GM06990 (cell line): ENCODE results near the gene NIPAL4.

Experiments used
- DNase-seq: peaks from one replicate; pipeline ENCODE4 v3.0.0-alpha.2; 2011; ENCODE audit not compliant: insufficient read length; ENCODE audit errors: extremely low read depth
- H3K27me3 ChIP-seq: replicated peaks from 2 replicates; pipeline ENCODE4 v1.6.0; 2011; ENCODE audit warnings: low read length; ENCODE audit not compliant: control insufficient read depth, insufficient read depth
- H3K36me3 ChIP-seq: 2 replicates; pipeline ENCODE4 v1.5.1; 2011; ENCODE audit warnings: low read length; ENCODE audit not compliant: control insufficient read depth, insufficient read depth
- H3K4me3 ChIP-seq: replicated peaks from 2 replicates; pipeline ENCODE4 v1.5.1; 2011; ENCODE audit warnings: low read depth, mild to moderate bottlenecking, control low read depth, low read length
- TF ChIP-seq, protein P1 (sequence below): IDR thresholded peaks from 2 replicates; pipeline ENCODE4 v1.5.1; 2011; ENCODE audit warnings: low read length, control low read depth, mild to moderate bottlenecking, inconsistent platforms; ENCODE audit not compliant: insufficient read depth, poor library complexity, severe bottlenecking

NIPAL4 gene

DNA sequence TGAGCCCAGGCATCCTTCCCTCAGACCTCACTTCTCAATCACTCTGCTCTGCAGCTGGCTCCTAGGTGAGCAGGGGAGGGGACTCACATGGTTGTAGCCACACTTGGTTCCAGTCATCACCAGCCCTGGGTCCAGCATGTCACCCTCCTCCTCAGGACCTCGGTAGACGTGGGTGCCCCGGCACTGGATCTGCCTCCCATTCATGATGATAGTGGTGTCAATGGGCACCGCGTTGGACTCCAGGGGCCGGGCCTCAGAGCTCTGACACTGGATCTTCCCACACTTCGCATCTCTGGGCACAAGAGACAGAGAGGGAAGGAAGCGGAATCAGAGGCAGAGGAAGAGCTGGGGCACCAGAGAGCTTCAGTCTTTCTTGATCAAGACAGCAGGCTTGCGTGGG is 32.9 kb downstream of the NIPAL4 start:
- peaks cover 19% of the 10 kb centered on the region for H3K36me3 ChIP-seq
- no peaks in the 10 kb centered on the region for H3K27me3 ChIP-seq
- TF ChIP-seq, protein P1, sequence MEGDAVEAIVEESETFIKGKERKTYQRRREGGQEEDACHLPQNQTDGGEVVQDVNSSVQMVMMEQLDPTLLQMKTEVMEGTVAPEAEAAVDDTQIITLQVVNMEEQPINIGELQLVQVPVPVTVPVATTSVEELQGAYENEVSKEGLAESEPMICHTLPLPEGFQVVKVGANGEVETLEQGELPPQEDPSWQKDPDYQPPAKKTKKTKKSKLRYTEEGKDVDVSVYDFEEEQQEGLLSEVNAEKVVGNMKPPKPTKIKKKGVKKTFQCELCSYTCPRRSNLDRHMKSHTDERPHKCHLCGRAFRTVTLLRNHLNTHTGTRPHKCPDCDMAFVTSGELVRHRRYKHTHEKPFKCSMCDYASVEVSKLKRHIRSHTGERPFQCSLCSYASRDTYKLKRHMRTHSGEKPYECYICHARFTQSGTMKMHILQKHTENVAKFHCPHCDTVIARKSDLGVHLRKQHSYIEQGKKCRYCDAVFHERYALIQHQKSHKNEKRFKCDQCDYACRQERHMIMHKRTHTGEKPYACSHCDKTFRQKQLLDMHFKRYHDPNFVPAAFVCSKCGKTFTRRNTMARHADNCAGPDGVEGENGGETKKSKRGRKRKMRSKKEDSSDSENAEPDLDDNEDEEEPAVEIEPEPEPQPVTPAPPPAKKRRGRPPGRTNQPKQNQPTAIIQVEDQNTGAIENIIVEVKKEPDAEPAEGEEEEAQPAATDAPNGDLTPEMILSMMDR: no peak
- no peak for DNase-seq
- no peak overlapping the region for H3K4me3 ChIP-seq

DNA sequence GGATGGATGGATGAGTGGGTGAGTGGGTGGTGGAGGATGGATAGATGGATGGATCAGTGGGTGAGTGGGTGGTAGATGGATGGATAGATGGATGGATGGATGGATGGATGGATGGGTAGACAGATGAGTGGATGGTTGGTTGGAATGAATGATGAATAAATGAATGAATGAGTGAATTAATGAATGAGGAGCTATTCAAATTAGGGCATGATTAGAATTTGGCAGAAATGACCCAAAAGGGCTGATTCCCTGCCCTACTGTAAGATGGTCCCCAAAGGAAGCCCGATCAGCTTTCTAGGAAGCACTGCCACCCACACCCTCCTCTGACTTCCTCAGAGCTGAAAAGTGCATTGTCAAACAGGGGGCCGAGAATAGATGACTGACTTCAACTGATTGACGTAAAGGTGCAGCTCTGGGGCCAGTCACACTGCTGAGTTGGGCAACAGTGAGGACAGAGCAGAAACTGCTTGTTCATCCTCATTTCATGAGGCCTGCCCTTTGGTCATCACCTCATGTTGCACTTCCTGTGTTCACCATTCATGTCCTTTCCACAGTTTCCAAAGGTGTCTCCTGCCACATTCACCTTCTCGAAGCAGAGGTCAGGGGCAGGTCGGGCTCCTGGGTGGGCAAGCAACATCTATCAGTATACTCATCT is 34.3 kb downstream of the NIPAL4 start:
- no peak for DNase-seq
- Histone ChIP-seq H3K4me3 (no peak overlapping the region), H3K36me3 (peaks cover 21% of the 10 kb centered on the region), H3K27me3 (no peaks in the 10 kb centered on the region)
- TF ChIP-seq, protein P1: no peak

DNA sequence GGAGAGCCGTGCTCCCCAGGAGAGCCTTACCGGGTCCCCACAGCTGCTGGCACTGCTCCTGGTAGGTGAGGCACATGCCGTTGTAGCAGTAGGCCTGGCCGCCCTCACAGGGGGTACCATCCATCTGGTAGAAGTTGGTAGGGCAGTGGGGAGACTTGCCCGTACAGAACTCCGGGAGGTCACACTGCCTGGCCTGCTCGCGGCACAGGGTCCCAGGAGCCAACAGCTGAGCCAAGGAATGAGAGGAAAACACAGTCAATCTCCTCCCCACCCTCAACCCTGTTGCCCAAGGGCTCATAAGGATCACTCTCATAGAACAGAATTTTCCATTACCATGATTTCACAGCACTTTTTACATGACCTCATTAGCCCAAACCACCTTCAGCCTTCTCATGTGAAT is 36.9 kb downstream of the NIPAL4 start:
- TF ChIP-seq, protein P1: no peak
- no peak for DNase-seq
- Histone ChIP-seq H3K36me3 (peaks cover 14% of the 10 kb centered on the region), H3K27me3 (no peaks in the 10 kb centered on the region), H3K4me3 (no peak overlapping the region)

DNA sequence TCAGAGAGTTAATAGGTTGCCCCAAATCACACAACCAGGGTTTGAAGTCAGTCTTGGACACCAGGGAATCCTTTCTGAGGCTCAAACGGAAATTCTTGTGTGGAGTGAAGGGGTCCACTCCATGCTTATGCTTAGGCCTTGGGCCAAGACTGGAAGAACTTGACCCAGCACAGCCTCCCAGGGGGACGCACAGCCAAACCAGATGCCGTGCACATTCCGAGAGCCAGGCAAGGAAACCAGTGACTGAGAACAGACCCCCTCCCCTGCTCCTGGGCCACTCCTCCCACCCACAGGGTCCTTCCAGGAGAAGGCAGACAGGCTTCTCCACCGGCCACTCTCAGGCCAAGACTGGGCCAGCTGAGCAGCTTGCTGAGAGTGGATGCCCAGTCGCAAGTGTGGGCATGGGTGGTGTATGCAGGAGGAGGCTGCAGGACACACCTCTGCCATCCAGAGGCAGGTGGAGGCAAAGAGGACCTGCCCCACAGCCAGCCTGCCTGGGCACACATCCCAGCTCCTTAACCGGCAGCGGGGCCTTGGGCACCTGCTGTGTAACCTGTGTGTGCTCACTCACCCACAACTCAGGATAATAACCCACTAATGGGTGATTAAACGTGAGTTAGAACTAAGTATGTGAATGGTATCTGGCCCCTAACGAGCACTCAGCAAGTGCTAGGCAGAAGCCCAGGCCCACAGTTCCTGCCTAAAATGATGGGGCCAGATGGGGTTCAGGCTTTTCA is 38.0 kb downstream of the NIPAL4 start:
- no peak overlapping the region for H3K4me3 ChIP-seq
- no peak for DNase-seq
- H3K27me3 ChIP-seq: no peaks in the 10 kb centered on the region
- H3K36me3 ChIP-seq: peaks cover 11% of the 10 kb centered on the region
- TF ChIP-seq, protein P1: no peak

DNA sequence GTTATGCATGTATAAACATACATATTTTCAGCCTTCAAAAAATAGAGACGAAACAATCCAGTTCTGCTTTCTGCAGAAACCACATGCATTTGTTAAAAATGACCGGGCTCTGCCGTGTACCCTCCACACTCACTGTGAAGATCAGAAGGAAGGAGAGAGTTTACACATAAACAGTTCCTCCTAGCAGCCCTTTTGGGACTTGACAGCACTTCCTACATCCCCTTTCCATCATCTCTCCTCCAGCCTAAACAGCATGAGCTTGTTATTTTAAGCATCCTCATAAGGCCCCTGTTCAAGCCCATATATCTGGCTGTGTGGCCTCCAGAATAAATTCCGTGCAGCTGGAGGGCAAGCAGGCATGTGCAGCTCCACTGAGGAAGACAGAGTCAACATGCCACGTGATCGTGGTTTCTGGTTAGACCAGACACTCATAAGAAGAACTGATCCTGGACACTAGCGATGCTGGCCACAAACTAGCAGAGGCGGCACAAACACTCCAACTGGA is 42.2 kb downstream of the NIPAL4 start:
- Histone ChIP-seq H3K27me3 (no peaks in the 10 kb centered on the region), H3K36me3 (peaks cover 8% of the 10 kb centered on the region), H3K4me3 (no peak overlapping the region)
- TF ChIP-seq, protein P1: no peak
- DNase-seq: peak; percentile 65
